ENCODE data around the gene TNFSF4. TPM values are rescaled to one million over a fixed set of nuclear protein-coding genes. Genes with fewer than 3 reads are reported as not detected.

TNFSF4 gene
- total RNA-seq, 1 experiment from 2014 or later = 0.18 TPM

DNA sequence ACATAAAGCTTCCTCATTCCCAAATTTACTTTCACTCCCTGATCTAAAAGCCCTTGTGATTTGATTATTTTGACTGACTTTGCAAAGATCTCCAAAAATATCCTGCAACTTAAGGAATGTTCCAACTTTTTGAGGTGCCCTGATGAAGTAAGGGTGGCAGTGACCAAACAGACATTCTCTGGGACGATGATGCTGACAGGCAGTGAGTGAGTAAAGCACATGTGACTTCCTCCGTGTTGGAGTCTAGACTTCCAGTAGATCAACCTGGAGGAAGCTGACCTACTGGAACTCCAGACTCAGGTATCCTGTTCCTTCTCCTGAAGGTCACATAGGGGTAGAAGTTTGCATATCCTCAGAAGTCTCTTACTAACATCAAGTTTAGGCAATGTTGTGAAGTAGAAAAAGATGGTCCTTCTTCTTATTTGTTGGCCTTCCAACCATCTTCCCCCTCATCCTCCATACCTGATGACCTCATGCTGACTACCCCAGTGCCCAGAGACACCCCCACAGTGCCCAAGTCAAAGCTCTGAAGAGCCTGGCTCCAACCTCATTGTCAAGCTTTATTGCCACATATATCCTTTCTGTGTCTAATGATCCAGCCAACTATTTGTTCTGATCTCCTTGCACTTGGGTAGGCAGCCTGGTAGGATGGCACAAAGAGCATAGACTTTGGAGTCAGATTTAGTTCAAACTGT, 16.0 kb downstream of the TNFSF4 start:
- ATAC-seq = no peak
- H2AFZ ChIP-seq (ENCODE audit: low read length) = no peak overlapping the region
- no peak overlapping the region for H3K4me3 ChIP-seq (ENCODE audit: low read length)
- no TSS peak for BruUV-seq (replicated peaks)
- no peak overlapping the region for H3K9ac ChIP-seq (ENCODE audit: low read length)
- peaks cover 18% of the 10 kb centered on the region; the same call in 1 of the 2 replicates for H3K4me1 ChIP-seq (ENCODE audit: insufficient read depth, low read length)
- POLR2A ChIA-PET (ENCODE audit: unreplicated experiment) = interaction anchor here (0.6 to 0.7 kb wide), 2 partner anchors 72 to 616 kb away, joined by 5 to 8 read pairs; no protein-coding TSS in a partner anchor
- H3K9me2 ChIP-seq (replicated peaks; ENCODE audit: low read length) = no peaks in the 10 kb centered on the region
- CTCF ChIA-PET = no interaction called here
- TF ChIP-seq, protein P1, sequence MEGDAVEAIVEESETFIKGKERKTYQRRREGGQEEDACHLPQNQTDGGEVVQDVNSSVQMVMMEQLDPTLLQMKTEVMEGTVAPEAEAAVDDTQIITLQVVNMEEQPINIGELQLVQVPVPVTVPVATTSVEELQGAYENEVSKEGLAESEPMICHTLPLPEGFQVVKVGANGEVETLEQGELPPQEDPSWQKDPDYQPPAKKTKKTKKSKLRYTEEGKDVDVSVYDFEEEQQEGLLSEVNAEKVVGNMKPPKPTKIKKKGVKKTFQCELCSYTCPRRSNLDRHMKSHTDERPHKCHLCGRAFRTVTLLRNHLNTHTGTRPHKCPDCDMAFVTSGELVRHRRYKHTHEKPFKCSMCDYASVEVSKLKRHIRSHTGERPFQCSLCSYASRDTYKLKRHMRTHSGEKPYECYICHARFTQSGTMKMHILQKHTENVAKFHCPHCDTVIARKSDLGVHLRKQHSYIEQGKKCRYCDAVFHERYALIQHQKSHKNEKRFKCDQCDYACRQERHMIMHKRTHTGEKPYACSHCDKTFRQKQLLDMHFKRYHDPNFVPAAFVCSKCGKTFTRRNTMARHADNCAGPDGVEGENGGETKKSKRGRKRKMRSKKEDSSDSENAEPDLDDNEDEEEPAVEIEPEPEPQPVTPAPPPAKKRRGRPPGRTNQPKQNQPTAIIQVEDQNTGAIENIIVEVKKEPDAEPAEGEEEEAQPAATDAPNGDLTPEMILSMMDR (conservative IDR thresholded peaks at IDR 0.05; ENCODE audit: low read depth, low read length) = no peak
- TF ChIP-seq EZH2 (IDR thresholded peaks at IDR 0.05; ENCODE audit: low read length, unreplicated experiment) (no peak), EZH2phosphoT487 (IDR thresholded peaks at IDR 0.05; ENCODE audit: borderline replicate concordance, low read length) (no peak)
- no peaks in the 10 kb centered on the region for H3K79me2 ChIP-seq (ENCODE audit: low read length)
- no peaks in the 10 kb centered on the region for H4K20me1 ChIP-seq (ENCODE audit: low read length)
- H3K27ac ChIP-seq (ENCODE audit: low read length) = no peak overlapping the region
- no peak overlapping the region for H3K4me2 ChIP-seq (ENCODE audit: low read length)
- H3K27me3 ChIP-seq (ENCODE audit: low read length) = no peaks in the 10 kb centered on the region
- H3K9me3 ChIP-seq (ENCODE audit: low read length) = no peaks in the 10 kb centered on the region
- no peak for DNase-seq
- intact Hi-C loops (cut with micrococcal nuclease) = no loop called here
- no peaks in the 10 kb centered on the region for H3F3A ChIP-seq (ENCODE audit: low read length, unreplicated experiment)
- H3K36me3 ChIP-seq (ENCODE audit: low read depth, low read length) = no peaks in the 10 kb centered on the region

DNA sequence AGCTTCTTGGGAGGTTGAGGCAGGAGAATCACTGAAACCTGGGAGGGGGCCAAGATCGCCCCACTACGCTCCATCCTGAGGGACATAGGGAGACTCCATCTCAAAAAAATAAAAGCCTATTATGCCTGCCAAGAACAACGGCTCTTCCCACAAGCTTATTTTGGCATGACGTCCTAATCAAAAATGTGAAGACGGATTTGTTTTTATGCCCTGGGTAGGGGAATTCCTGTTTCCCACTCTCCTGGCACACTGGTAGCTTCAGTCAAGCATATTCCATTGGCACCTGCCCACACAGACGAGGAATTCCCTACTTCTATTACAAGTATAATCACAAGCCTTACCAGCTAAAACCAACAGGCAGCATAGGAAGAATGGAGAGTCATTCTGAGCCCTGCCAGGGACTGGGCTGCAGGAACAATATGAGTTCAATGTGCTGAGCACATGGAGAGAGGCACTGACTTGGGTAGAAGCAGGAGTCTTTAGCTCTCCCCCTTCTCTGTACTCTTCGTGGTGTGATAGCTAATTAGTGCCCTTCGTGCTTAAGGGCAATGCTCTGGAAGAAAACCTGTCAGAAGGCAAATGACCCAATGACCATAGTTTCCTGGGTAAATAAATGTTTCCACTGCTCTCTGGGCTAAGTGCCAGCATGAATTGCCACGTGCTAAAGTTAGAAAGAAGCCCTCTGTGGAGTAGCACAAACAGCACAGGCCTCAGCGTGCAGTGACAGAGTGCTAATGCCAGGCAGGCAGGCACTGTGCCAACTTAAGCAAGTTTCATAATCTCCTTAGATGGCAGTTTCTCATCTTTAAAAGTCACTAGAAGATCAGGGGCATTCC, 16.8 kb downstream of the TNFSF4 start:
- TF ChIP-seq EZH2 (IDR thresholded peaks at IDR 0.05; ENCODE audit: low read length, unreplicated experiment) (no peak), EZH2phosphoT487 (IDR thresholded peaks at IDR 0.05; ENCODE audit: borderline replicate concordance, low read length) (no peak)
- TF ChIP-seq, protein P1 (conservative IDR thresholded peaks at IDR 0.05; ENCODE audit: low read depth, low read length) = no peak
- Histone ChIP-seq H3K9ac (ENCODE audit: low read length) (no peak overlapping the region), H3K9me3 (ENCODE audit: low read length) (no peaks in the 10 kb centered on the region), H3K4me3 (ENCODE audit: low read length) (no peak overlapping the region), H3K4me1 (ENCODE audit: insufficient read depth, low read length) (peaks cover 13% of the 10 kb centered on the region; the same call in 1 of the 2 replicates), H3K27me3 (ENCODE audit: low read length) (no peaks in the 10 kb centered on the region), H3K9me2 (replicated peaks; ENCODE audit: low read length) (no peaks in the 10 kb centered on the region), H4K20me1 (ENCODE audit: low read length) (no peaks in the 10 kb centered on the region), H2AFZ (ENCODE audit: low read length) (peak overlapping the region; percentile 3; the same call in 1 of the 2 replicates), H3K79me2 (ENCODE audit: low read length) (no peaks in the 10 kb centered on the region), H3K4me2 (ENCODE audit: low read length) (no peak overlapping the region), H3K36me3 (ENCODE audit: low read depth, low read length) (no peaks in the 10 kb centered on the region), H3F3A (ENCODE audit: low read length, unreplicated experiment) (no peaks in the 10 kb centered on the region), H3K27ac (ENCODE audit: low read length) (no peak overlapping the region)
- BruUV-seq (replicated peaks) = no TSS peak
- intact Hi-C loops (cut with micrococcal nuclease) = no loop called here
- ChIA-PET POLR2A (ENCODE audit: unreplicated experiment) (interaction anchor here (0.6 to 0.7 kb wide), 2 partner anchors 72 to 616 kb away, joined by 5 to 8 read pairs; no protein-coding TSS in a partner anchor), CTCF (no interaction called here)
- peak; percentile 86 for DNase-seq
- ATAC-seq = peak; percentile 35
